ENCODE measurements around the gene ADAMTS2.

ADAMTS2 gene

GRCh38 chr5:179371681-179372680, 26.7 kb upstream of the ADAMTS2 start:
- DNase-seq (ENCODE audit: low read depth in 2 of 2): no peak

GRCh38 chr5:179371121-179371510, 25.9 kb upstream of the ADAMTS2 start:
- no peak for DNase-seq (ENCODE audit: low read depth in 2 of 2)

GRCh38 chr5:179370490-179371120, 25.3 kb upstream of the ADAMTS2 start:
- no peak for DNase-seq (ENCODE audit: low read depth in 2 of 2)

- no peak for DNase-seq (ENCODE audit: low read depth in 2 of 2)
These were observed 24.2 kb upstream of the ADAMTS2 start for GRCh38 chr5:179369530-179369884.

- no peak for DNase-seq (ENCODE audit: low read depth in 2 of 2)
These were observed 23.7 kb upstream of the ADAMTS2 start for GRCh38 chr5:179368806-179369529.

- DNase-seq (ENCODE audit: low read depth in 2 of 2): no peak
These were observed 23.0 kb upstream of the ADAMTS2 start for GRCh38 chr5:179368126-179368805.

GRCh38 chr5:179367491-179367890, 22.2 kb upstream of the ADAMTS2 start:
- no peak for DNase-seq (ENCODE audit: low read depth in 2 of 2)

- no peak for DNase-seq (ENCODE audit: low read depth in 2 of 2)
These were observed 17.1 kb upstream of the ADAMTS2 start for GRCh38 chr5:179362355-179362754.

- no peak for DNase-seq (ENCODE audit: low read depth in 2 of 2)
These were observed 15.9 kb upstream of the ADAMTS2 start for GRCh38 chr5:179361037-179361603.

GRCh38 chr5:179357031-179357430, 11.8 kb upstream of the ADAMTS2 start:
- DNase-seq (ENCODE audit: low read depth in 2 of 2): no peak

- DNase-seq (ENCODE audit: low read depth in 2 of 2): no peak
These were observed 11.0 kb upstream of the ADAMTS2 start for GRCh38 chr5:179355976-179356974.

- DNase-seq (ENCODE audit: low read depth in 2 of 2): no peak
These were observed 9.1 kb upstream of the ADAMTS2 start for GRCh38 chr5:179354305-179354882.

GRCh38 chr5:179348843-179349242, 3.6 kb upstream of the ADAMTS2 start:
- DNase-seq (ENCODE audit: low read depth in 2 of 2): no peak

GRCh38 chr5:179348011-179348530, 2.8 kb upstream of the ADAMTS2 start:
- DNase-seq (ENCODE audit: low read depth in 2 of 2): no peak

GRCh38 chr5:179347581-179347980, 2.3 kb upstream of the ADAMTS2 start:
- no peak for DNase-seq (ENCODE audit: low read depth in 2 of 2)

GRCh38 chr5:179346875-179347274, 1.6 kb upstream of the ADAMTS2 start:
- no peak for DNase-seq (ENCODE audit: low read depth in 2 of 2)

GRCh38 chr5:179346401-179346800, 1.1 kb upstream of the ADAMTS2 start:
- no peak for DNase-seq (ENCODE audit: low read depth in 2 of 2)

GRCh38 chr5:179345183-179345432, 153 bp downstream of the ADAMTS2 start:
- DNase-seq (ENCODE audit: low read depth in 2 of 2): no peak

GRCh38 chr5:179344431-179345182, 654 bp downstream of the ADAMTS2 start:
- DNase-seq (ENCODE audit: low read depth in 2 of 2): no peak

Measured in activated CD4-positive, alpha-beta T cell treated with anti-CD3 and anti-CD28 coated beads for 24 hours (primary cell).